ENCODE measurements around the gene PDGFA.

Gene PDGFA

DNA sequence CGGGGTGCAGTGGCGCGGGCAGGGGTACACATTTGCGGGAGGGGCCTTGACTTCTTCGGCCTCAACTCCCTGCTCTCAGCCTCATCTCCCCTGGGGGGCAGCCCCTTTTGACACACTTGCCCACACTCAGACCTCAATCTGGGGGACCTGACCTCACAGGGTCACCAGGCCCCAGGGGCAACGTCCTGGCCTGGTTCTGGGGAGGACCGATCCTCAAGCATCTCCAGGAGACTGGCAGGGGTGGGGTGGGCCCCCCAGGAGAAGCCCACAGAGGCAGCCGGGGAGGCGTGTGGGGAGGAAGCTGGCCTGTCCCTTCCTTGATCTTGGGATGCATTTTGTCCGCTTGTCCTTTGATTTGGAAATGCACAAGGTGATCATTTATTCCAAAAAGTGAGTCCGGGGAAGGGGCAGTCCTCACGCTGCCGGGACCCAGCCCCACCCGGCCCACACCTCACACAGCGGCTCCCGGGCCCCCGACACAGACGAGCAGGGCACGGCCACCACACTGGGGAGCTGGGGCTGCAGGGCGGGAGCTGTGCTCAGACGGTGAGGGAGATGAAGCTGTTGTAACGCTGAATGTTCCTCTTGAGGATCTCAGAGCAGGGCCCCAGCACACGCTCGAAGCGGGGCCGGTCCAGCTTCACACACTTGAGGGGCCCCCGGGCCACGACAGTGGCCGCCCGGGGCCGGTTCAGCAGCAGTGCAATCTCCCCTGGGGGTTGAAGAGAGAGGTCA lies 30.4 kb upstream of the PDGFA start:
- H3K4me1 ChIP-seq (ENCODE audit: insufficient read depth, low read length) = no peaks in the 10 kb centered on the region
- no peaks in the 10 kb centered on the region for H3K36me3 ChIP-seq (ENCODE audit: insufficient read depth, low read depth, low read length)

DNA sequence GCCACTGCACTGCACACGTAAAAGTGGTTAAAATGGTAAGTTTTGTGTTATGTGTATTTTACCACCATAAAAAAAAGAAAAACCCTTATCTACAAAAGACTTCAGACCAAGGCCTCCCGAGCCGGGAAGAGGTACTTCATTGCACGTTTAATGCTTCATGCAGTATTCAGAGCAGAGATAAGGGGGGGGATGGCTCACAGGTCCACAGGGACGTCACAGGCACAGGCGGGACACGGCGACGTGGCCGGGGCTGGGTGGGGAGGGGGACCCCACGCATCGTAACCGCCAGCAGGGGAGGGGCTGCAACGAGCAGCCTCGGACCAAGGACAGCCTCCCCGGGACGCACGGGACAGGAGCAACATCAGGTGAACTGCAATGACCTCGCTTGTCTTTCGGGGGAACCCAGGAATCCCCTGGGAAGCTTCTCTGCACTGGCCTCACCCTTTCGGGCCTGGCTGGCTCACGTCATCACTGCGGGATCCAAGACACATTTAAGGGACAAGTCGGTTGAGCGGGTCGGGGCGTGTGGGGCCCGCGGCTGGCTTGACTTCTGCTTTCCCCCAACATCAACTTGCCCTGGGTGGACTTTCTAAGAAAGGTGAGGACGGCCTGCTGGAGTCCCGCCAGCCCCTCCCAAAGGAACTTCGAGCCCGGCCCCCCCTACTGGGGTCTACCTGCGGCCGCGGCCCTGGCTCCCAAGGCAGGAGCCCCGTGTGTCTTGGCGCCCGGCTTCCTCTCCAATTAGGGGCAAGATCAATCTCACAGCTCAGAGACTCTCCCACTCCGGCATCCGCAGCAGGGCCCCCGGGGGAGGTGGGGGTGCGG lies 29.6 kb upstream of the PDGFA start:
- Histone ChIP-seq H3K27ac (ENCODE audit: low read length) (no peak overlapping the region), H3K36me3 (ENCODE audit: insufficient read depth, low read depth, low read length) (no peaks in the 10 kb centered on the region), H3K9ac (ENCODE audit: low read depth, low read length) (no peak overlapping the region), H3K9me3 (ENCODE audit: insufficient read depth, low read depth, low read length) (no peaks in the 10 kb centered on the region), H3K27me3 (ENCODE audit: insufficient read depth, low read length) (no peaks in the 10 kb centered on the region), H3K4me1 (ENCODE audit: insufficient read depth, low read length) (no peaks in the 10 kb centered on the region), H3K4me3 (ENCODE audit: low read length) (no peak overlapping the region)

More for the DNA sequence above, 30.4 kb upstream of the PDGFA start:
- Histone ChIP-seq H3K4me3 (ENCODE audit: low read length) (no peak overlapping the region), H3K9ac (ENCODE audit: low read depth, low read length) (no peak overlapping the region), H3K27me3 (ENCODE audit: insufficient read depth, low read length) (no peaks in the 10 kb centered on the region), H3K27ac (ENCODE audit: low read length) (no peak overlapping the region), H3K9me3 (ENCODE audit: insufficient read depth, low read depth, low read length) (no peaks in the 10 kb centered on the region)

DNA sequence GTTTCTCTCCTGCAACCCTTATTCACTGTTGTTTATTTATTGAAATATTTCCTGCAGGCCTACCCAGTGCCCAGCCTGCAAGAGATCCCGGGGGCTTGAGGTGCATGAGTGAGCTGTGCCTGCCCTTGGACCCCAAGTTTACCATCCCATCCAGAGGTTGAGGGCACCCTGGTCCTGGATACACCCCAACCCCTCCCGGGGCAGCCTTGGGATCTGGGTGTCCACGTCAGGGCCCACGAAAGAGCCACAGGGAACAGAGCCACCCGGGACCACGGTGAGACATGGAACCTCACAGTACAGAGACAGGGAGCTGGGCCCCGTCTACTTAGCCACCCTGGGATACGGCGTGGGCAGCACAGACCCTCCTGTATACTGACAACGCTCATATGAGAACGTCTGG lies 28.8 kb upstream of the PDGFA start:
- Histone ChIP-seq H3K4me3 (ENCODE audit: low read length) (no peak overlapping the region), H3K27ac (ENCODE audit: low read length) (no peak overlapping the region), H3K27me3 (ENCODE audit: insufficient read depth, low read length) (no peaks in the 10 kb centered on the region), H3K36me3 (ENCODE audit: insufficient read depth, low read depth, low read length) (no peaks in the 10 kb centered on the region), H3K4me1 (ENCODE audit: insufficient read depth, low read length) (no peaks in the 10 kb centered on the region), H3K9ac (ENCODE audit: low read depth, low read length) (no peak overlapping the region), H3K9me3 (ENCODE audit: insufficient read depth, low read depth, low read length) (no peaks in the 10 kb centered on the region)

DNA sequence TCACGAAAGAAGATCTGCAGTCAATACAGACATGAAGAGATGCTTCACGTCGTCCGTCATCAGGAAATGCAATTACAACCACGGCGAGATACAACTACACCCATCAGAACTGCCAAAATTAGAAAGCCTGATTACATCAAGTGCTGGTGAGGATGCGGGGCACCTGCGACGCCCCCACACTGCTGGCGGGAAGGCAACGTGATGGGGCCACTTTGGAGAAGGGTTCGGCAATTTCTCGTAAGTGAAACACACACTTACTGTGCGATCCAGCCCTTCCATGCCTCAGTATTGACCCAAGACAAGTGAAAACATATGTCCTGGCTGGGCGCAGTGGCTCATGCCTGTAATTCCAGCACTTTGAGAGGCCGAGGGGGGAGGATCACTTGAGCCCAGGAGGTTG lies 25.8 kb upstream of the PDGFA start:
- Histone ChIP-seq H3K9ac (ENCODE audit: low read depth, low read length) (no peak overlapping the region), H3K36me3 (ENCODE audit: insufficient read depth, low read depth, low read length) (no peaks in the 10 kb centered on the region), H3K27ac (ENCODE audit: low read length) (no peak overlapping the region), H3K27me3 (ENCODE audit: insufficient read depth, low read length) (no peaks in the 10 kb centered on the region), H3K9me3 (ENCODE audit: insufficient read depth, low read depth, low read length) (no peaks in the 10 kb centered on the region), H3K4me3 (ENCODE audit: low read length) (no peak overlapping the region), H3K4me1 (ENCODE audit: insufficient read depth, low read length) (no peaks in the 10 kb centered on the region)

DNA sequence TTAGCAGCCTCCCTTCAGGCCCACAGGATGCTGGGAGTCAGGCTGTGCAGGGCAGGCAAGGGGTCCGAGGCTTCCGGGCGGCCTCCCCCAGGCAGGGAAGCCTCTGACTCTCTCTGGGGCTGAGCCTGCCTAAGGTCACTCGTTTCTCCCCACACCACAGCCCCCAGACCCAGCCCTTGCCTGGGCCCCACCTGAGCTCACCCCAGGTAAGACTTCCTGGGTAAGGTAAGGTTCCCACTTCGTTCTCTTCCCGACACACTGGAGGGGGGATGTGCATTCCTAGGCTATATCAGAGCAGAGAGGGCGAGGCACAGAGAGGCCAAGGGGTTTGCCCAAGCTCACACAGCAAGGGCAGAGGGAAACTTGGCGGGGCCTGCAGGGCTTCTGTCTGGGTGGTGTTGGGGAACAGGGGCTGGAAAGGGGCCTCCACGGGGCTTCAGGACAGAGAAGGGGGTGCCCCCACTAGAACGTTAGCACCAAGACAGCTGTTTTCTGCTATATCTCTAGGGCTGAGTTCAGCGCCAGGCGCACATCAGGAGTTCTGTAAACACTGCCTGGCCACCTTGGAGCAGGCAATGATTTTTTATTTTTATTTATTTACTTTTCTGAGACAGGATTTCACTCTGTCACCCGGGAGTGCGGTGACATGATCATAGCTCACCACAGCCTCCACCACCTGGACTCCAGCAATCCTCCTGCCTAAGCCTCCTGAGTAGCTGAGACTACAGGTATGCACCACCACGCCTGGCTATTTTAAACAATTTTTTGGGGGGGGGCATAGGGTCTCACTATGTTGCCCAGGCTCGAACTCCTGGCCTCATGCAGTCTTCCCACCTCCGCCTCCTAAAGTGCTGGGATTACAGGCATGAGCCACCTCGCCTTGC lies 24.9 kb upstream of the PDGFA start:
- Histone ChIP-seq H3K4me3 (ENCODE audit: low read length) (no peak overlapping the region), H3K27ac (ENCODE audit: low read length) (no peak overlapping the region), H3K4me1 (ENCODE audit: insufficient read depth, low read length) (no peaks in the 10 kb centered on the region), H3K27me3 (ENCODE audit: insufficient read depth, low read length) (no peaks in the 10 kb centered on the region), H3K9me3 (ENCODE audit: insufficient read depth, low read depth, low read length) (no peaks in the 10 kb centered on the region), H3K36me3 (ENCODE audit: insufficient read depth, low read depth, low read length) (no peaks in the 10 kb centered on the region), H3K9ac (ENCODE audit: low read depth, low read length) (no peak overlapping the region)

DNA sequence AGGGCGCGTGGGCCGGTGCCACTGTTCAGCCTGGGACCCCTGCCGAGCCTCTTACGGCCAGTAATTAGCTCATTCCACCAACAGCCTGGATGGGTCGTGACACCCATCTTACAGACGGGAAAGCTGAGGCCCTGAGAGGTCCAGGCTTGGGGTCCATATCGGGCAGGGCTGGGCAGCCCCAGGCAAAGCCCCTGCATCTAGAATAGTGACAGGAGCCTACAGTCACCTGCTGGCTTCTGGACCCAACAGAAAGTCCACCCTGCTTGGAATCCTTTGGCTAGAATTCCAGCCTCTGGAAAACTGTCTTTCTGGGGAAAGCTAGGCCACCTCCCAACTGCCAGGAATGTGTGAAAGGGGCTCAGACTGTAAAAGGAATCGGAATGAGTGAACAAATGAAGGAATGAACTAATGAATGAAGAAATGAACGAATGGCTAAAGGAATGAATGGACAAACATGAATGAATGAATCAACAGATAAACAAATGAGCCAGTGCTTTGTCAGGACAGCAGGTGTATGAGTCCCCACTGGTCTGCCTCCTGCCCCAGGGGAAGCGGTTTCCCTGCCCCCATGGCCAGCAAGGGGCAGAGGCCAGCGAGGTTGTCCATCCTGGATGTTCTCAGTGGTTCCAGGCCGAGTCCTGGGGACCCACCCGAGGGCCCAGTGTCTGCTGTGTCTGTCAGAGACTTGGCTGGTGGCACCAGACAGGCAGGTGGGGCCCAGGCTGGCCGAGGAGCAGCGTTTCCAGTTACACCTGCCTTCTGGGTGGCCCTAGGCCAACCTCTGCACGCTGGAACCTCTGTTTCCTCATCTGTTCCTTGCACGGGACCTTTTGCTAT lies 24.1 kb upstream of the PDGFA start:
- H3K9ac ChIP-seq (ENCODE audit: low read depth, low read length) = no peak overlapping the region
- H3K27me3 ChIP-seq (ENCODE audit: insufficient read depth, low read length) = no peaks in the 10 kb centered on the region
- 0 out of 2 replicates have a peak, but pooled peaks cover 3% of the 10 kb centered on the region for H3K4me1 ChIP-seq (ENCODE audit: insufficient read depth, low read length)
- H3K27ac ChIP-seq (ENCODE audit: low read length) = no peak overlapping the region
- H3K9me3 ChIP-seq (ENCODE audit: insufficient read depth, low read depth, low read length) = no peaks in the 10 kb centered on the region
- H3K36me3 ChIP-seq (ENCODE audit: insufficient read depth, low read depth, low read length) = no peaks in the 10 kb centered on the region
- no peak overlapping the region for H3K4me3 ChIP-seq (ENCODE audit: low read length)

DNA sequence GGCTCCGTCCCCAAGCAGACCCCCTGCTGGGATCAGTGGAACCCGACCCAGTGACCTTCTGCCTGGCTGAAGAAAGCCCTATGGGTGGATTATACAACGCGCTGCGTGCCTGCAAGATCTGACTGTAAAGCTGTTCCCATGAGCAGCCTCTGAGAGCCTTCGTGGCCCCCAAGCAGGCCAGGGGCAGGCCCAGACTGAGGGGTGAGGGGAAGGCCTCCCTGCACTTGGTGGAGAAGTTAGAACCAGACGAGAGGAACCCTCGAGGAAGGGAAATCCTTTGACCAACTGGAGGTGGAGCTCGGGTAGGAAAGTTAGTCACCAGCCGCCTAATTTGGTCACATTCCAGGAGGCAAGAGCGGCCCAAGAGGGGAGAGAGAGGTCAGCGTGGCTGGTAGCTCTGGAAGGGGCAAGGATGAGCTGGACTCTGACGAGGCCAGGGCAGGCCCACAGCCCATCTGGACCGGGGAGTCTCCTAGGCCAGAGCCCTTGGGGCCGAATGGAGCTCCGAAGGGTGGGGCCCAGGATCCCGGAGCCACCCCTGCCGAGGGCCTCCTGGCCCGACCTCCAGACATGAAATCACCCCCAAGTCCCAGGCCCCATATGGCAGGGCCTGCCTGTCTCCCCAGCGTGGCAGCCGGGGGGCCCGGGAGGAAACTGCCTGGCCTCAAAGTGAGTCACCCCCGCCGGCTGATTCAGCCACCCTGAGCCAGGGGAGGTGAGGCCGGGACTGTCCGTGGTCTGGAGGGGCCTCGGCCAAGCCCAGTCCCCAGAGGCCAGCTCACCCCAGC lies 23.3 kb upstream of the PDGFA start:
- H3K27me3 ChIP-seq (ENCODE audit: insufficient read depth, low read length) = no peaks in the 10 kb centered on the region
- no peaks in the 10 kb centered on the region for H3K9me3 ChIP-seq (ENCODE audit: insufficient read depth, low read depth, low read length)
- no peak overlapping the region for H3K4me3 ChIP-seq (ENCODE audit: low read length)
- no peak overlapping the region for H3K27ac ChIP-seq (ENCODE audit: low read length)
- no peak overlapping the region for H3K9ac ChIP-seq (ENCODE audit: low read depth, low read length)
- H3K4me1 ChIP-seq (ENCODE audit: insufficient read depth, low read length) = 0 out of 2 replicates have a peak, but pooled peaks cover 3% of the 10 kb centered on the region
- H3K36me3 ChIP-seq (ENCODE audit: insufficient read depth, low read depth, low read length) = no peaks in the 10 kb centered on the region

DNA sequence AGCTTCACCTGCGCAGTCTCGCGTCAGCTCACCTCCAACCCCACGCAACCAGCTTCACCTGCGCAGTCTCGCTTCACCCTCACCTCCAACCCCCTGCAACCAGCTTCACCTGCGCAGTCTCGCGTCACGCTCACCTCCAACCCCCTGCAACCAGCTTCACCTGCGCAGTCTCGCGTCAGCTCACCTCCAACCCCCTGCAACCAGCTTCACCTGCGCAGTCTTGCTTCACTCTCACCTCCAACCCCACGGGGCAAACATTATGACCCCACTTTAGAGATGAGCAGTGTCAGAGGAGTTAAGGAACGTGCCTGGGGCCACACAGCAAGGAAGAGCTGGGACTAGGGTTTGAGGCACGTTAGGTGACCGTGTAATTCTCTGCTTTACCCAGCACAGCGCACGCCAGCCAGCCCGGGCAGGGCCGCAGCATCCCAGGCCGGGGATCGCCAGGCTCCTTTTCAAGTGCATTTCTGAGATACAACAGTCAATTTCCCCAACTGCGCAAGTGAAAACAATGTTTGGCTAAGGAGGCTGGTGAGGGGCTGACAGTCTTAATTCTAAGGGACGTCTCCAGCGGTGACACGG lies 22.6 kb upstream of the PDGFA start:
- H3K9ac ChIP-seq (ENCODE audit: low read depth, low read length) = no peak overlapping the region
- H3K9me3 ChIP-seq (ENCODE audit: insufficient read depth, low read depth, low read length) = no peaks in the 10 kb centered on the region
- no peak overlapping the region for H3K4me3 ChIP-seq (ENCODE audit: low read length)
- no peak overlapping the region for H3K27ac ChIP-seq (ENCODE audit: low read length)
- 0 out of 2 replicates have a peak, but pooled peaks cover 3% of the 10 kb centered on the region for H3K4me1 ChIP-seq (ENCODE audit: insufficient read depth, low read length)
- H3K36me3 ChIP-seq (ENCODE audit: insufficient read depth, low read depth, low read length) = no peaks in the 10 kb centered on the region
- no peaks in the 10 kb centered on the region for H3K27me3 ChIP-seq (ENCODE audit: insufficient read depth, low read length)

DNA sequence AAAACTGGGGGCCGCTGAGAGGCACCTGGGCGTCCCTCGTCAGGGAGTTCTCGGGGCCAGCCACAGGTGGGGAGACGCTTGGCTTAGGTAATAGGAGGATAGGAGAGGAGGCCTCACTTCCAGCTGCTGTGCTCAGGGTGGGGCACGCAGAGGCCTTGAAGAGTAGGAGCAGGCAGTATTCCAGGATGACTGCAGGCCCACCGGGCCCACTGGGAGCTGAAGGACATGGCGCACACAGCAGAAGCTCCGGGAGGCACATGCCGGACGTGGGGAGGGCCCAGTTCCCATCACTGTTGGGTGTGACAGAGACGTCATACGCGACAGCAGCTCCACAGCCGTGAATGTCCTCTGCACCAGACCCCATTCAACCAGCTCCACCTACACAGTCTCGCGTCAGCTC lies 22.0 kb upstream of the PDGFA start:
- 0 out of 2 replicates have a peak, but pooled peaks cover 3% of the 10 kb centered on the region for H3K4me1 ChIP-seq (ENCODE audit: insufficient read depth, low read length)
- no peak overlapping the region for H3K27ac ChIP-seq (ENCODE audit: low read length)
- H3K4me3 ChIP-seq (ENCODE audit: low read length) = no peak overlapping the region
- H3K9ac ChIP-seq (ENCODE audit: low read depth, low read length) = no peak overlapping the region
- H3K36me3 ChIP-seq (ENCODE audit: insufficient read depth, low read depth, low read length) = no peaks in the 10 kb centered on the region
- H3K27me3 ChIP-seq (ENCODE audit: insufficient read depth, low read length) = no peaks in the 10 kb centered on the region
- H3K9me3 ChIP-seq (ENCODE audit: insufficient read depth, low read depth, low read length) = no peaks in the 10 kb centered on the region

DNA sequence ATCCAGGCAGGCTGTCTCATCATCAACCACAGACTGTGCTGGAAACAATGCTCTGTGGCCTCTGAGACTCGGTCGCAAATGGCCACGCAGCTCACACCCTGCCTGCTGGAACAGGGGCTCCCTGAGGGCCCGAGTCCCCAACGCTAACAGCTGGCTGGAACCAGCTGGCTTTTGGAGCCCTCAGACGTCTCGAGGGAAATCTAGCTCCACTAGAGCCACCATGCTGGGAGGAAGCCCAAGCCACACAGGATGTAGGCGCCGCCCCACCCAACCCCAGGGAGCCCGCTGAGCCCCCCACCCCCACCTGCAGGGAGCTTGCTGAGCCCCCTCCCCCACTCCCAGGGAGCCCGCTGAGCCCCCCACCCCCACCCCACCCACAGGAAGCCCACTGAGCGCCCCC lies 21.4 kb upstream of the PDGFA start:
- Histone ChIP-seq H3K9me3 (ENCODE audit: insufficient read depth, low read depth, low read length) (no peaks in the 10 kb centered on the region), H3K9ac (ENCODE audit: low read depth, low read length) (no peak overlapping the region), H3K27me3 (ENCODE audit: insufficient read depth, low read length) (no peaks in the 10 kb centered on the region), H3K27ac (ENCODE audit: low read length) (no peak overlapping the region), H3K4me3 (ENCODE audit: low read length) (no peak overlapping the region), H3K36me3 (ENCODE audit: insufficient read depth, low read depth, low read length) (no peaks in the 10 kb centered on the region), H3K4me1 (ENCODE audit: insufficient read depth, low read length) (0 out of 2 replicates have a peak, but pooled peaks cover 3% of the 10 kb centered on the region)
